ENCODE data around the gene PPFIA2. TPM values are rescaled to one million over a fixed set of nuclear protein-coding genes. Genes with fewer than 3 reads are reported as not detected.
"Not testable (repeated sequence)": the region's sequence is repeated elsewhere in the genome, so short reads cannot be mapped to it uniquely, and the experiment has no call there.

PPFIA2 gene
- total RNA-seq, 2 experiments from 2014 or later: not detected

GRCh38 chr12:81590703-81591102 lies 168.4 kb downstream of the PPFIA2 start:
- H3K27ac Mint-ChIP-seq; H3K36me3 Mint-ChIP-seq (ENCODE audit: low read depth); H3K4me3 Mint-ChIP-seq; ATAC-seq; H3K9me3 Mint-ChIP-seq (ENCODE audit: insufficient read depth); DNase-seq; POLR2A ChIA-PET; H3K27me3 Mint-ChIP-seq (ENCODE audit: low read depth); H3K4me1 Mint-ChIP-seq (ENCODE audit: low read depth); CTCF ChIA-PET: not testable (repeated sequence)

GRCh38 chr12:81588235-81589008 lies 170.7 kb downstream of the PPFIA2 start:
- CTCF ChIA-PET: no interaction called here
- no peaks in the 10 kb centered on the region for H3K9me3 Mint-ChIP-seq (ENCODE audit: insufficient read depth)
- H3K36me3 Mint-ChIP-seq (ENCODE audit: low read depth): no peaks in the 10 kb centered on the region
- no peaks in the 10 kb centered on the region for H3K27me3 Mint-ChIP-seq (ENCODE audit: low read depth)
- POLR2A ChIA-PET: no interaction called here
- H3K27ac Mint-ChIP-seq: no peak overlapping the region
- DNase-seq (no peak), ATAC-seq (no peak)
- no peaks in the 10 kb centered on the region for H3K4me1 Mint-ChIP-seq (ENCODE audit: low read depth)
- H3K4me3 Mint-ChIP-seq: no peak overlapping the region

GRCh38 chr12:81585787-81586186 lies 173.4 kb downstream of the PPFIA2 start:
- ATAC-seq: no peak
- no peak for DNase-seq
- CTCF ChIA-PET: no interaction called here
- H3K27me3 Mint-ChIP-seq (ENCODE audit: low read depth): no peaks in the 10 kb centered on the region
- H3K36me3 Mint-ChIP-seq (ENCODE audit: low read depth): no peaks in the 10 kb centered on the region
- H3K4me1 Mint-ChIP-seq (ENCODE audit: low read depth): no peaks in the 10 kb centered on the region
- POLR2A ChIA-PET: no interaction called here
- H3K4me3 Mint-ChIP-seq: no peak overlapping the region
- no peak overlapping the region for H3K27ac Mint-ChIP-seq
- no peaks in the 10 kb centered on the region for H3K9me3 Mint-ChIP-seq (ENCODE audit: insufficient read depth)

- Mint-ChIP-seq H3K4me1 (ENCODE audit: low read depth) (no peaks in the 10 kb centered on the region), H3K36me3 (ENCODE audit: low read depth) (no peaks in the 10 kb centered on the region), H3K4me3 (no peak overlapping the region), H3K27me3 (ENCODE audit: low read depth) (no peaks in the 10 kb centered on the region), H3K9me3 (ENCODE audit: insufficient read depth) (no peaks in the 10 kb centered on the region), H3K27ac (no peak overlapping the region)
- ChIA-PET POLR2A (no interaction called here), CTCF (no interaction called here)
- ATAC-seq: no peak
- DNase-seq: no peak
Measured at GRCh38 chr12:81573228-81573627, 185.9 kb downstream of the PPFIA2 start.

GRCh38 chr12:81572411-81572810 lies 186.7 kb downstream of the PPFIA2 start:
- CTCF ChIA-PET: no interaction called here

GRCh38 chr12:81570234-81570633 lies 188.9 kb downstream of the PPFIA2 start:
- no peaks in the 10 kb centered on the region for H3K4me1 Mint-ChIP-seq (ENCODE audit: low read depth)
- POLR2A ChIA-PET: no interaction called here
- no peaks in the 10 kb centered on the region for H3K36me3 Mint-ChIP-seq (ENCODE audit: low read depth)
- H3K4me3 Mint-ChIP-seq: no peak overlapping the region
- no peak for DNase-seq
- CTCF ChIA-PET: no interaction called here
- no peak for ATAC-seq
- H3K27me3 Mint-ChIP-seq (ENCODE audit: low read depth): no peaks in the 10 kb centered on the region
- H3K27ac Mint-ChIP-seq: no peak overlapping the region
- H3K9me3 Mint-ChIP-seq (ENCODE audit: insufficient read depth): no peaks in the 10 kb centered on the region

More at GRCh38 chr12:81572411-81572810, 186.7 kb downstream of the PPFIA2 start:
- DNase-seq (no peak), ATAC-seq (no peak)
- H3K4me3 Mint-ChIP-seq: no peak overlapping the region
- H3K36me3 Mint-ChIP-seq (ENCODE audit: low read depth): no peaks in the 10 kb centered on the region
- POLR2A ChIA-PET: no interaction called here
- H3K4me1 Mint-ChIP-seq (ENCODE audit: low read depth): no peaks in the 10 kb centered on the region
- H3K9me3 Mint-ChIP-seq (ENCODE audit: insufficient read depth): no peaks in the 10 kb centered on the region
- H3K27ac Mint-ChIP-seq: no peak overlapping the region
- H3K27me3 Mint-ChIP-seq (ENCODE audit: low read depth): no peaks in the 10 kb centered on the region

GRCh38 chr12:81564237-81564636 lies 194.9 kb downstream of the PPFIA2 start:
- H3K27ac Mint-ChIP-seq: no peak overlapping the region
- no peaks in the 10 kb centered on the region for H3K36me3 Mint-ChIP-seq (ENCODE audit: low read depth)

GRCh38 chr12:81558031-81558430 lies 201.1 kb downstream of the PPFIA2 start:
- ChIA-PET CTCF (no interaction called here), POLR2A (no interaction called here)
- no peaks in the 10 kb centered on the region for H3K9me3 Mint-ChIP-seq (ENCODE audit: insufficient read depth)
- no peaks in the 10 kb centered on the region for H3K4me1 Mint-ChIP-seq (ENCODE audit: low read depth)
- no peak for DNase-seq
- no peak overlapping the region for H3K27ac Mint-ChIP-seq
- ATAC-seq: no peak
- H3K36me3 Mint-ChIP-seq (ENCODE audit: low read depth): no peaks in the 10 kb centered on the region
- no peaks in the 10 kb centered on the region for H3K27me3 Mint-ChIP-seq (ENCODE audit: low read depth)
- no peak overlapping the region for H3K4me3 Mint-ChIP-seq

More at GRCh38 chr12:81564237-81564636, 194.9 kb downstream of the PPFIA2 start:
- DNase-seq: no peak
- ChIA-PET CTCF (no interaction called here), POLR2A (no interaction called here)
- Mint-ChIP-seq H3K4me1 (ENCODE audit: low read depth) (no peaks in the 10 kb centered on the region), H3K4me3 (no peak overlapping the region), H3K27me3 (ENCODE audit: low read depth) (no peaks in the 10 kb centered on the region), H3K9me3 (ENCODE audit: insufficient read depth) (no peaks in the 10 kb centered on the region)
- ATAC-seq: no peak

- ATAC-seq (no peak), DNase-seq (no peak)
- no peaks in the 10 kb centered on the region for H3K9me3 Mint-ChIP-seq (ENCODE audit: insufficient read depth)
- H3K27ac Mint-ChIP-seq: no peak overlapping the region
- no peaks in the 10 kb centered on the region for H3K27me3 Mint-ChIP-seq (ENCODE audit: low read depth)
- POLR2A ChIA-PET: no interaction called here
- CTCF ChIA-PET: no interaction called here
- no peak overlapping the region for H3K4me3 Mint-ChIP-seq
- H3K36me3 Mint-ChIP-seq (ENCODE audit: low read depth): no peaks in the 10 kb centered on the region
- H3K4me1 Mint-ChIP-seq (ENCODE audit: low read depth): no peaks in the 10 kb centered on the region
Measured at GRCh38 chr12:81546811-81547210, 212.3 kb downstream of the PPFIA2 start.

GRCh38 chr12:81543621-81544139 lies 215.5 kb downstream of the PPFIA2 start:
- Mint-ChIP-seq H3K27me3 (ENCODE audit: low read depth) (no peaks in the 10 kb centered on the region), H3K27ac (no peak overlapping the region), H3K9me3 (ENCODE audit: insufficient read depth) (no peaks in the 10 kb centered on the region), H3K4me1 (ENCODE audit: low read depth) (no peaks in the 10 kb centered on the region), H3K36me3 (ENCODE audit: low read depth) (no peaks in the 10 kb centered on the region), H3K4me3 (no peak overlapping the region)
- ATAC-seq (no peak), DNase-seq (no peak)
- ChIA-PET CTCF (no interaction called here), POLR2A (no interaction called here)

GRCh38 chr12:81542065-81543010 lies 216.8 kb downstream of the PPFIA2 start:
- H3K27ac Mint-ChIP-seq: no peak overlapping the region
- no peaks in the 10 kb centered on the region for H3K4me1 Mint-ChIP-seq (ENCODE audit: low read depth)
- H3K9me3 Mint-ChIP-seq (ENCODE audit: insufficient read depth): no peaks in the 10 kb centered on the region
- no peaks in the 10 kb centered on the region for H3K36me3 Mint-ChIP-seq (ENCODE audit: low read depth)
- DNase-seq (no peak), ATAC-seq (no peak)
- POLR2A ChIA-PET: no interaction called here
- no peak overlapping the region for H3K4me3 Mint-ChIP-seq
- H3K27me3 Mint-ChIP-seq (ENCODE audit: low read depth): no peaks in the 10 kb centered on the region
- CTCF ChIA-PET: no interaction called here

GRCh38 chr12:81541121-81541520 lies 218.0 kb downstream of the PPFIA2 start:
- no peak overlapping the region for H3K4me3 Mint-ChIP-seq
- ChIA-PET POLR2A (no interaction called here), CTCF (no interaction called here)
- no peak overlapping the region for H3K27ac Mint-ChIP-seq
- ATAC-seq: no peak
- H3K27me3 Mint-ChIP-seq (ENCODE audit: low read depth): no peaks in the 10 kb centered on the region
- H3K4me1 Mint-ChIP-seq (ENCODE audit: low read depth): no peaks in the 10 kb centered on the region
- DNase-seq: no peak
- no peaks in the 10 kb centered on the region for H3K9me3 Mint-ChIP-seq (ENCODE audit: insufficient read depth)
- H3K36me3 Mint-ChIP-seq (ENCODE audit: low read depth): no peaks in the 10 kb centered on the region

Data from activated CD8-positive, alpha-beta T cell treated with anti-CD3 and anti-CD28 coated beads, Interleukin-2, amount 10 ng/mL, durations not matched to agents 7 days and 5 days (primary cell).